GM19023 (cell line): Measurements from ENCODE around the gene KCNJ16.

Experiments used
- ATAC-seq: cut with Tn5 transposase; IDR thresholded peaks from one replicate; pipeline ENCODE4 v1.9.1; 2021; ENCODE audit warnings: mild to moderate bottlenecking, moderate library complexity; ENCODE audit not compliant: unreplicated experiment

Gene KCNJ16

GRCh38 chr17:70095455-70095854 is 20.4 kb downstream of the KCNJ16 start:
- ATAC-seq = no peak

DNA sequence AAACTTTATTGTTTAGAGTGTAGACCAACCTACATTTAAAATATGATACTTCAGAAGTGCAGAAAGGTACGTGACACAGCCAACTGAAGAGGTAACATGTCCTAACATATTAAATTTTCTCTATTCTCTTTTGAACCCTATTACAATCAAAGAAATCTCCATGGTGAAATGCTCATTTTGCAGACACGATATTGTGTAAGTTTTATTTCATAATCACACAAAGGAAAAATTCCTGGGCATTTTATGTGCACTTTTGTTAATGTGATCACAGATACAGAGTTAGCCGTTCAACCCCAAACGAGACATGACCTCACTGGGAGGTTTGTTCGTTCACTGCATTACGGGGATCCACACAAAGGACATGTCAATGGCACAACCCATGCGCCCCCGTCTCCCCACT is 21.8 kb downstream of the KCNJ16 start:
- no peak for ATAC-seq

DNA sequence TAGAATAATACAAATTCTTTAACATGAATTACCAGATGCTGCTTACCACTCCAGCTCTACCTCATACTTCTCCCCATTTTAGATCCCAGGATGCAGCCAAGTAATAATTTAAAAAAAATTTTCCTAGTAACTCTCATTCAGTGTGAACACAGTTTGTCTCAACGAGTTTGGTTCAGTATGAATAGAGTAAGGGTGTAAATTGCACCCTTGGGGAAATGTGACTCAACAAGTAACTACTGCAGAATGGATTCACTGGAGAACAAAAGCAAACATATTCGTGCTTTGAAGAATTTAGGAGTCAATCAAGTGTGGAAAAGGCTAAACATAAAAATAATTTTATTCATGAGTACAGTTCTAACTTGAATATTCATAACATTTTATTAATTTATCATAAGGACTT is 23.0 kb downstream of the KCNJ16 start:
- no peak for ATAC-seq

- no peak for ATAC-seq
These were observed 24.3 kb downstream of the KCNJ16 start for GRCh38 chr17:70099294-70099693.

DNA sequence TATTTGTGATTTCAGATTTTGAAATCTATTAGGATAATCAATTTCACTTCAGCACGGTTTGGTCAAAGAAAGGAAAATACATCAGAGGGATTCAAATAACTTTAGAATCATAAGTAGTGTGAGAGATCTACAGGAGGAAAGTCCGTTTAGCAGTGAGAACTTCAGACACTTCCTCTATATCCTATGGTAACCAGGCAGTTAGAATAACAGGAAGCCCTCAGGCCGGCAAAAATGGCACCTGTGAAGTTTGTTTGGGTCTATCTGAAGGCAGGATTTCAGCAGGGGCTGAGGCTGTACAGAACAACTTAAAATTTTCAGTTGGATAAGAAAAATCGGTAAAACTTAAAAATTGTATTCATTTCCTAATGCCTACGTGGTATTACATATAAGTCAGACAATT is 24.9 kb downstream of the KCNJ16 start:
- ATAC-seq = no peak

- ATAC-seq = no peak
These were observed 26.0 kb downstream of the KCNJ16 start for GRCh38 chr17:70100983-70101382.

DNA sequence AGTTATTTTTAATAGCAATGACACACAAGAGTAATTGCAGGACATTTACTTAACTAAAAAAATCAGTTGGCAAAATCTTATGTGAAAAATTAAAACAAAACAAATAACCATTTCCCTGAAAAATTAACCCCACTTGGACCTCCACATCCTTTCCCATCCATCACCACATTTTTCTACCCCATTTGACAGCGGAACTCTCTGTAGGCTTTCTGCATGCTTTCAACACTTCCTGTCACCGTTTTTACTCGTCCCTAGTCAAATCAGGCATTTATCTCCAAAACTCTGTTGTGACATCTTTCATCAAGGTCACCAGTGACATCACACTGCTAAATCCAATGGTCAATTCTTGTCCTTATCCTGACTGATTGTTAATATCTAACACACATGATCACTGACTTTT is 27.5 kb downstream of the KCNJ16 start:
- ATAC-seq = no peak

DNA sequence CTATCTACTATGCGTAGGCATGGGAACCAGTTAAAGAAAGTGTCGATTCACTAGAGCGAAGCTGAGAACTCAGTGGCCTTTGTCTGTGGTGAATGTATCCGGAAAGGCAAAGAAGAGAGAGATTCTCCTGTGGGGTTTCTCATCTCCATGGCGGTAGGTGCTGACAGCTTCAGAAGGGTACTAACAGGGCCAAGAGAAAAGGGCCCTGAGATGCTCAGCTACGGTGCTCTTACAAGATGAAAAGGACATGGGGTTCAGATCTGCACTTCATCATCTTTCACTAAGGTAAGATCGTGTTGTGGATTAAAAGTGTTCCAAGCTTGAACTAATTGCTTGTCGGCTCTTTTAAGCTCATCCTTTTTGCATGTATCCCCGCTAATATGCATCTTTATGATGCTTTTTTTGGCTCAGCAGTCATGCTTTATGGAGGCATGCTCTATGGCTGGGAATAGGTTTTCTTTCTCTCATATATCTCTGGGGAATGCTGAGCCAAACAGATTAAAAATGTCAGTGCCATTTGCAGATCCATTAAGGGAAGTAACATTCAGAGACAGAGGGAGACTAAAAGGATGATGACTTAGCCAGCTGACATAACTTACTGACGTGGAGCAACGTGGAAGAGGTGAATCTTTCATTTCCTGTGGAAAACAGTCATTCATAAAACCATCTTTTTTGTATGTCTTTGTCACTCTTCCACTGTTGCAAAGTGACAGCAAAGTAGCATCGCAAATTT is 29.9 kb downstream of the KCNJ16 start:
- ATAC-seq = no peak

DNA sequence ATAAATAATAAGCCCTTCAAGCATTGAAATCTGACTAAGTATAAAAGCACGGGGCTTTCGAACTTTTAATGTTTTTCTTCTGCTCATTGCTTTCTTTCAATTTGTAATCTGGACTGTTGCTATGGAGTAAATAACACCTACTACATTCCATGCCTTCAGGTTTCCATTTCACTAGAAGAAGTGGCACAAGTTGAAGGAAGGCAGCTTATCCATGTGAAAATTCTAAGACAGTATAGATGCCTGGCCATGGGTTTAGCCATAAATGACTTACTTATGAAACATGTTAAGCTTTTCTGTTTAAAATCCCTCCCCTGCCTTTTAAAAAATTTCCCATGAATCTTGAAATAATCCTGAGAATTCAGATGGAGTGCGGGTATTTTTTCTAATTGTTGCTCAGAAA is 30.6 kb downstream of the KCNJ16 start:
- no peak for ATAC-seq

DNA sequence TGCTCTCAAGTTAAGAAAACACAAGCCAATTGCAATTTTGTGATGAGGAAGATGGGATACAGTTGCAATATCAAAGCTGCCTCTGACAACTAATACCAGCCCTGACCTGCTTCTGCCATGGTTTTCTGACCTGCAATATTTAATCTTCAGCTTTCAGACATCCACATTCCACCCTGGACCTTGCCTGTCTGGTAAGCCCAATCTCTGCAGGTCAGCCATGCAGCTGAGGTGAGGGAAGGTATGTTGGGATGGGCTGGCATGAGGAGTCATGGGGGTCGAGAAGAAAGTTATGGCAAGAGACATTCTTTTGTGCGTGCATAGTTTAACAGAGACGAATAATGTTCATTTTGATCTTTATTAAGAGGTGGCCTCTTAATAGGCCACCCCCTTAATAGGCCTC is 31.5 kb downstream of the KCNJ16 start:
- ATAC-seq = no peak

GRCh38 chr17:70107441-70107840 is 32.4 kb downstream of the KCNJ16 start:
- no peak for ATAC-seq

GRCh38 chr17:70107904-70108565 is 33.0 kb downstream of the KCNJ16 start:
- no peak for ATAC-seq

- ATAC-seq = no peak
These were observed 34.5 kb downstream of the KCNJ16 start for GRCh38 chr17:70109497-70109896.

DNA sequence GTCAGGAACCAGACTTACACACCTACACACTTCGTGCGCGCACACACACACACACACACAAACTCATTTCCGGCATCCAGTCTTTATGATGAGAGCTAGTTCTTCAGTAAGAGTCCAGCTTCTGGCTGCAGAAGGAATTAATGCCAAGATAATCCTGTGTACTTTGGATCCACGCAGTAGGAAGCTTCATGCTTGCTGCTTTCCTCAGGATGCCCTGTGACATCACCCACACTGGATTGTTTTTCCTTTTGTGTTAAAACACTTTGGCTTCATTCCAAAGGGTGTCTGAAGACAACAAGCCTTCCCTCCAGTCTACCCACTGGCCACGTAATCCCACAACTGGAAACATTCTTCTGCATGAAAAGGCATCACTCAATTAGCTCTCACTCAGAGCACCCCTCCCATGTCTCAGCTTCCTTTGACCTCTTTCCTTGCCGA is 35.4 kb downstream of the KCNJ16 start:
- no peak for ATAC-seq

DNA sequence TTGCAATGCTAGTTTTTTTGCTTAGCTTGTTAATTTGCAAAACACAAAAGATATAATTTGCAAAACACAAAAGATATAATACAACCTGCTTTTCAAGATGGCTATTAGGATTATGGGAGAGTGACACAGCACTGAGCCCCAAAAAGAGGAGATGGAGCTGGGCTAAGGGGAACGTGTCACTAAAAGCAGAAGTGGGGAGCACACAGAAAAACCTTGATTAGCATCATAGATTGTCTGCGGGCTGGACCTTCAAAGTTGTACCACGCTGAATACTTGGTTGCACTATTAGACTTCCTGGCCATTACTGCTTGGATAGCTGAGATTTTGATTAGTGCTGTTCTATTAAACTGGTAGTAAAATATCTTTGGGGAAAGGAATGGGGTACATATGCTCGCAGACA is 36.2 kb downstream of the KCNJ16 start:
- ATAC-seq = no peak

- ATAC-seq = no peak
These were observed 39.4 kb downstream of the KCNJ16 start for GRCh38 chr17:70114405-70114804.

- ATAC-seq = no peak
These were observed 40.1 kb downstream of the KCNJ16 start for GRCh38 chr17:70115126-70115525.

DNA sequence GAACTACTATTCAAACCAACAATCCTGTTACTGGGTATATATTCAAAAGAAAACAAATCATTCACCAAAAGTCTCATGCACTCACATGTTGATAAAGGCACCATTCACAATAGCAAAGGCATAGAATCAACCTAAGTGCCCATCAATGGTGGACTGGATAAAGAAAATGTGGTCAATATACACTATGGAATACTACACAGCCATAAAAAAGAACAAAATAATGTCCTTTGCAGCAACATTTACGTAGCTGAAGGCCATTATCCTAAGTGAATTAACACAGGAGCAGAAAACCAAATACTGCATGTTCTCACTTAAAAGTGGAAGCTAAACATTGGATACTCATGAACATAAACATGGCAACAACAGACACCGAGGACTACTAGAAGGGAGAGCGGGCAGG is 41.9 kb downstream of the KCNJ16 start:
- no peak for ATAC-seq

DNA sequence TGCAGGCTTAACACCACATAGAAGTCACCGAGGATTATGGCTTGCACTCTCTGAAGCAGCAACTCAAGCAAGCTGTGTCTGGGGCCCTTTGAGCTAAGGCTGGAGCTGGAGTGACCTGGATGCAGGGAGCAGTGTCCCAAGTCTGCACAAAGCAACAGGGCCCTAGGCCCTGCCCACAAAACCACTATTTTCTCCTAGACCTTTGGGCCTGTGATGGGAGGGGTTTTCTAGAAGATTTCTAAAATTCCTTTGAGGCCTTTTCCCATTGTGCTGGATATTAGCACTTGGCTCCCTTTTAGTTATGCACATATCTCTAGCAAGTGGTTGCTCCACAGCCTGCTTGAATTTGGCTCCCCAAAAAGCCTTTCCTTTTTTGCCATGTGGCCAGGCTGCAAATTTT is 44.5 kb downstream of the KCNJ16 start:
- ATAC-seq = no peak

GRCh38 chr17:70119983-70120382 is 45.0 kb downstream of the KCNJ16 start:
- no peak for ATAC-seq

- no peak for ATAC-seq
These were observed 45.4 kb downstream of the KCNJ16 start for GRCh38 chr17:70120425-70120824.

- no peak for ATAC-seq
These were observed 46.1 kb downstream of the KCNJ16 start for GRCh38 chr17:70121126-70121525.

- no peak for ATAC-seq
These were observed 48.2 kb downstream of the KCNJ16 start for GRCh38 chr17:70123193-70123592.
